HG02973 (cell line): ENCODE measurements around the gene PSPN.
A peak's percentile ranks its signal among the peaks of the same experiment; 100 is the strongest.

Source experiments
- ATAC-seq: cut with Tn5 transposase; IDR thresholded peaks from one replicate; pipeline ENCODE4 v1.9.1; 2021; ENCODE audit warnings: moderate library complexity; ENCODE audit not compliant: unreplicated experiment

Gene PSPN

GRCh38 chr19:6375411-6376010, at the start of gene PSPN:
Gene PSPN, minus strand, starts transcription at chr19:6375933. Its CDS starts 84 bp downstream, at chr19:6375849.
- no peak for ATAC-seq

GRCh38 chr19:6424939-6425731, 49.4 kb upstream of the PSPN start:
- ATAC-seq, result peak; percentile 79

GRCh38 chr19:6424195-6424938, 48.6 kb upstream of the PSPN start, which contains the start of gene KHSRP:
Gene KHSRP, minus strand, starts transcription at chr19:6424811. Its CDS starts 110 bp downstream, at chr19:6424701.
- no peak for ATAC-seq

- no peak for ATAC-seq
Measured at GRCh38 chr19:6423499-6424194, 47.9 kb upstream of the PSPN start.

GRCh38 chr19:6421075-6422014, 45.6 kb upstream of the PSPN start:
- ATAC-seq, result no peak

GRCh38 chr19:6418562-6418932, 42.8 kb upstream of the PSPN start:
- ATAC-seq, result no peak

GRCh38 chr19:6417713-6418561, 42.2 kb upstream of the PSPN start:
- ATAC-seq, result no peak

- no peak for ATAC-seq
Measured at GRCh38 chr19:6416658-6417405, 41.1 kb upstream of the PSPN start.

- ATAC-seq, result no peak
Measured at GRCh38 chr19:6415591-6416190, 40.0 kb upstream of the PSPN start.

- no peak for ATAC-seq
Measured at GRCh38 chr19:6414793-6415590, 39.3 kb upstream of the PSPN start.

GRCh38 chr19:6413721-6414643, 38.2 kb upstream of the PSPN start:
- no peak for ATAC-seq

- no peak for ATAC-seq
Measured at GRCh38 chr19:6413291-6413690, 37.6 kb upstream of the PSPN start.

- ATAC-seq, result no peak
Measured at GRCh38 chr19:6412447-6413091, 36.8 kb upstream of the PSPN start.

- ATAC-seq, result no peak
Measured at GRCh38 chr19:6412061-6412446, 36.3 kb upstream of the PSPN start.

- ATAC-seq, result no peak
Measured at GRCh38 chr19:6409346-6409745, 33.6 kb upstream of the PSPN start.

- no peak for ATAC-seq
Measured at GRCh38 chr19:6406401-6406800, 30.7 kb upstream of the PSPN start.
